ENCODE data around the gene PRIMA1.
A peak's percentile ranks its signal among the peaks of the same experiment; 100 is the strongest.

PRIMA1 gene

GRCh38 chr14:93708800-93709199 is 79.5 kb downstream of the PRIMA1 start:
- DNase-seq = no peak

- DNase-seq = no peak
Measured at GRCh38 chr14:93708311-93708734, 80.0 kb downstream of the PRIMA1 start.

- no peak for DNase-seq
Measured at GRCh38 chr14:93707475-93707874, 80.8 kb downstream of the PRIMA1 start.

GRCh38 chr14:93706360-93706955 is 81.8 kb downstream of the PRIMA1 start:
- DNase-seq = no peak

GRCh38 chr14:93705513-93706156 is 82.7 kb downstream of the PRIMA1 start:
- DNase-seq = no peak

GRCh38 chr14:93703941-93704340 is 84.3 kb downstream of the PRIMA1 start:
- DNase-seq = no peak

- DNase-seq = no peak
Measured at GRCh38 chr14:93702946-93703345, 85.3 kb downstream of the PRIMA1 start.

- DNase-seq = no peak
Measured at GRCh38 chr14:93701562-93701961, 86.7 kb downstream of the PRIMA1 start.

GRCh38 chr14:93700928-93701327 is 87.4 kb downstream of the PRIMA1 start:
- DNase-seq = no peak

- no peak for DNase-seq
Measured at GRCh38 chr14:93693914-93694313, 94.4 kb downstream of the PRIMA1 start.

GRCh38 chr14:93691042-93691780 is 97.1 kb downstream of the PRIMA1 start:
- no peak for DNase-seq

GRCh38 chr14:93690146-93690545 is 98.1 kb downstream of the PRIMA1 start:
- DNase-seq = no peak

GRCh38 chr14:93688820-93689219 is 99.5 kb downstream of the PRIMA1 start:
- no peak for DNase-seq

GRCh38 chr14:93688239-93688666 is 100.0 kb downstream of the PRIMA1 start:
- no peak for DNase-seq

GRCh38 chr14:93686268-93686667 is 102.0 kb downstream of the PRIMA1 start:
- DNase-seq = no peak

GRCh38 chr14:93685121-93685895 is 103.0 kb downstream of the PRIMA1 start:
- no peak for DNase-seq

- DNase-seq = peak; percentile 28
Measured at GRCh38 chr14:93683226-93683625, 105.1 kb downstream of the PRIMA1 start.

GRCh38 chr14:93682459-93682858 is 105.8 kb downstream of the PRIMA1 start:
- DNase-seq = no peak

- DNase-seq = no peak
Measured at GRCh38 chr14:93676416-93676958, 111.8 kb downstream of the PRIMA1 start.

GRCh38 chr14:93675651-93676050 is 112.6 kb downstream of the PRIMA1 start:
- no peak for DNase-seq

- DNase-seq = no peak
Measured at GRCh38 chr14:93674343-93674742, 113.9 kb downstream of the PRIMA1 start.

- no peak for DNase-seq
Measured at GRCh38 chr14:93669632-93670031, 118.7 kb downstream of the PRIMA1 start.
